ENCODE data around the gene ATG2B. TPM values are rescaled to one million over a fixed set of nuclear protein-coding genes. Genes with fewer than 3 reads are reported as not detected.

Gene ATG2B
- total and polyA plus RNA-seq, 2 of the 4 experiments (the other 2 are of a cell fraction) = 6.9 to 22.0 TPM

DNA sequence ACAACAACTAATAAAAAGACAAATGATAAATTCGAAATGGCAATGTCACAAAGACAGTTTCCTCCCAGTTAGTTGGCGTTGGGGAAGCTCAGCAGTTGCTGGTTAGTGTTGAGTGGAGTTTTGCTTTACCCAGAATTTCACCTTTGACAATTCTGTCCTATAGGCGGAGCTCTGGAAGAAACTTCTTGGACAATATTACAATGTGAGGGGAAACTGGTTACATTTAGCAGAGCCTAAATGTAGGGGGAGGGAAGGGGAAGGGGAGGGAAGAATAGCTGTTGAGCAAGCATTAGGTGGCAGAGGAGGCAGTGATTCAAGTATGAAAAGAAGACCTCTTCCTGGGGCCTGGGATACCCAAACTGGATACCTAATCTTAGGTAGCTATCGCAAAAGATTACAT lies 55.7 kb downstream of the ATG2B start:
- TF ChIP-seq MAZ (IDR thresholded peaks at IDR 0.05; ENCODE audit: borderline replicate concordance, low read depth, low read length) (no peak), CHD1 (IDR thresholded peaks at IDR 0.05; ENCODE audit: low read depth, low read length) (no peak), RCOR1 (IDR thresholded peaks at IDR 0.05; ENCODE audit: insufficient replicate concordance, low read length) (no peak), SMC3 (IDR thresholded peaks at IDR 0.05; ENCODE audit: low read depth, low read length) (no peak)
- Histone ChIP-seq H3K4me1 (ENCODE audit: control insufficient read depth, insufficient read depth, low read length) (no peaks in the 10 kb centered on the region), H3K56ac (ENCODE audit: extremely low read depth, insufficient read depth, low read length) (no peak overlapping the region), H2BK15ac (ENCODE audit: low read depth, low read length) (no peak overlapping the region), H2BK20ac (ENCODE audit: low read depth, low read length) (no peak overlapping the region), H2AK9ac (replicated peaks; ENCODE audit: low read depth, low read length, poor library complexity) (no peak overlapping the region), H2AK5ac (ENCODE audit: low read depth, low read length) (no peak overlapping the region), H3K4me3 (ENCODE audit: insufficient read depth, low read depth, low read length) (no peak overlapping the region), H4K20me1 (ENCODE audit: insufficient read depth, low read length) (no peaks in the 10 kb centered on the region), H3K79me1 (ENCODE audit: low read depth in 1 of 2, low read length in 2 of 2) (no peaks in the 10 kb centered on the region), H2AFZ (replicated peaks; ENCODE audit: low read length, poor library complexity) (no peak overlapping the region), H2BK5ac (ENCODE audit: low read depth, low read length, poor library complexity, severe bottlenecking) (no peak overlapping the region), H3K36me3 (ENCODE audit: control insufficient read depth, insufficient read depth, low read length) (peaks cover 22% of the 10 kb centered on the region), H3K18ac (ENCODE audit: low read depth, low read length) (no peak overlapping the region), H2BK120ac (ENCODE audit: low read depth, low read length) (no peak overlapping the region), H3K9me1 (ENCODE audit: insufficient read depth, low read length) (no peaks in the 10 kb centered on the region; the same call in 1 of the 2 replicates), H3K9me3 (ENCODE audit: control insufficient read depth, insufficient read depth, low read length) (no peaks in the 10 kb centered on the region), H3K14ac (replicated peaks; ENCODE audit: low read depth, low read length) (no peak overlapping the region), H3K23ac (ENCODE audit: low read depth, low read length) (no peak overlapping the region), H3K9ac (ENCODE audit: low read depth, low read length) (no peak overlapping the region), H4K8ac (ENCODE audit: low read depth in 2 of 2, low read length in 2 of 2) (no peak overlapping the region), H3K27ac (ENCODE audit: insufficient read depth, low read length) (no peak overlapping the region), H4K5ac (ENCODE audit: low read depth, low read length) (no peak overlapping the region), H3K27me3 (ENCODE audit: control insufficient read depth, insufficient read depth, low read length) (no peaks in the 10 kb centered on the region), H4K91ac (ENCODE audit: insufficient read depth, low read depth, low read length) (no peak overlapping the region), H3K4me2 (ENCODE audit: low read depth, low read length) (no peak overlapping the region), H3K4ac (ENCODE audit: low read depth, low read length) (no peak overlapping the region)
- WGBS, 2 experiments (ENCODE audit: extremely low coverage in 2 of 2, insufficient read length in 1 of 2) = no CpG with 5 or more reads among the region's 4 CpGs
- ChIA-PET POLR2A (ENCODE audit: unreplicated experiment) (no interaction called here), CTCF (interaction anchor here (1.3 to 1.8 kb wide), 3 partner anchors 10 to 20 kb away, joined by 3 to 8 read pairs (median 5); no protein-coding TSS in a partner anchor)
- no peak for DNase-seq
- intact Hi-C loops (cut with micrococcal nuclease) = no loop called here
- in situ Hi-C loops (cut with MboI; ENCODE audit: low sequenced_read_pairs) = no loop called here
- dilution Hi-C loops (cut with HindIII; ENCODE audit: low sequenced_read_pairs, unreplicated experiment) = no loop called here
- BruUV-seq (replicated peaks) = no TSS peak
- ATAC-seq (ENCODE audit: low read depth) = no peak

Measured in IMR-90 (cell line).